Neural cell (in vitro differentiated cells): ENCODE data around the gene GLTPD2. TPM values are rescaled to one million over a fixed set of nuclear protein-coding genes. Genes with fewer than 3 reads are reported as not detected.

Source experiments
- H2AFZ ChIP-seq: fragments of 200-600, 300-800 bp; sonication (generic), shearing (Covaris generic); 2 replicates; pipeline ENCODE4 v1.6.0; 2014; ENCODE audit warnings: low read depth, mild to moderate bottlenecking, antibody characterized with exemption, low read length, moderate library complexity
- H3F3A ChIP-seq: fragments of 200-600 bp; shearing (Covaris generic); 2 replicates; pipeline ENCODE4 v1.6.1; 2016; ENCODE audit warnings: mild to moderate bottlenecking, moderate library complexity, mixed read lengths, antibody characterized with exemption, low read length; ENCODE audit not compliant: insufficient read depth, poor library complexity, severe bottlenecking
- H3K27ac ChIP-seq: fragments of 200-600, 300-800 bp; sonication (generic), shearing (Covaris generic); 2 replicates; pipeline ENCODE4 v1.5.1; 2014; ENCODE audit warnings: mild to moderate bottlenecking, low read length, moderate library complexity
- H3K27me3 ChIP-seq: fragments of 300-800, 200-600 bp; sonication (generic), shearing (Covaris generic); 2 replicates; pipeline ENCODE4 v1.6.0; 2014; ENCODE audit warnings: mild to moderate bottlenecking, low read depth, low read length, moderate library complexity; ENCODE audit not compliant: insufficient read depth
- H3K36me3 ChIP-seq: fragments of 300-800, 200-600 bp; sonication (generic), shearing (Covaris generic); 2 replicates; pipeline ENCODE4 v1.5.1; 2014; ENCODE audit warnings: mild to moderate bottlenecking, antibody characterized with exemption, low read length, moderate library complexity; ENCODE audit not compliant: insufficient read depth
- H3K4me2 ChIP-seq: fragments of 300-800, 200-600 bp; sonication (generic), shearing (Covaris generic); 2 replicates; pipeline ENCODE4 v1.6.0; 2014; ENCODE audit warnings: mild to moderate bottlenecking, low read length
- H3K4me3 ChIP-seq: fragments of 300-800, 200-600 bp; sonication (generic), shearing (Covaris generic); 2 replicates; pipeline ENCODE4 v1.5.1; 2014; ENCODE audit warnings: mild to moderate bottlenecking, low read length, moderate library complexity
- H3K79me2 ChIP-seq: fragments of 200-600 bp; shearing (Covaris generic); replicated peaks from 2 replicates; pipeline ENCODE4 v1.6.0; 2014; ENCODE audit warnings: mild to moderate bottlenecking, low read length, moderate library complexity; ENCODE audit not compliant: insufficient read depth
- H3K9ac ChIP-seq: fragments of 300-800, 200-600 bp; sonication (generic), shearing (Covaris generic); 2 replicates; pipeline ENCODE4 v1.6.1; 2016; ENCODE audit warnings: mild to moderate bottlenecking, low read length, mixed read lengths
- H3K9me2 ChIP-seq: fragments of 200-600 bp; shearing (Covaris generic); 2 replicates; pipeline ENCODE4 v1.6.1; 2016; ENCODE audit warnings: mild to moderate bottlenecking, low read length, mixed read lengths; ENCODE audit not compliant: insufficient read depth
- H3K9me3 ChIP-seq: fragments of 200-600, 300-800 bp; sonication (generic), shearing (Covaris generic); 2 replicates; pipeline ENCODE4 v1.6.1; 2016; ENCODE audit warnings: mild to moderate bottlenecking, mixed run types, low read length, moderate library complexity, mixed read lengths
- H4K20me1 ChIP-seq: fragments of 200-600 bp; shearing (Covaris generic); 2 replicates; pipeline ENCODE4 v1.6.1; 2016; ENCODE audit warnings: mild to moderate bottlenecking, mixed run types; ENCODE audit not compliant: insufficient read depth
- EP300 ChIP-seq: fragments of 450-650 bp; conservative IDR thresholded peaks from 2 replicates; pipeline ENCODE4 v1.6.1; 2014; ENCODE audit warnings: antibody characterized with exemption, mild to moderate bottlenecking, moderate library complexity; ENCODE audit not compliant: poor library complexity, severe bottlenecking
- EZH2 ChIP-seq: fragments of 200-600, 300-800 bp; shearing (Covaris generic), sonication (generic); IDR thresholded peaks from 2 replicates; pipeline ENCODE4 v1.6.1; 2014; ENCODE audit warnings: antibody characterized with exemption, low read length, borderline replicate concordance, mild to moderate bottlenecking; ENCODE audit not compliant: insufficient read depth, poor library complexity, severe bottlenecking
- MXI1 ChIP-seq: fragments of 450-650 bp; conservative IDR thresholded peaks from 2 replicates; pipeline ENCODE4 v1.6.1; 2014; ENCODE audit warnings: antibody characterized with exemption, mild to moderate bottlenecking; ENCODE audit not compliant: poor library complexity, severe bottlenecking
- POLR2AphosphoS5 ChIP-seq: IDR thresholded peaks from 2 replicates; pipeline ENCODE4 v1.6.1; 2012
- RAD21 ChIP-seq: fragments of 450-650 bp; conservative IDR thresholded peaks from 2 replicates; pipeline ENCODE4 v1.6.1; 2014; ENCODE audit warnings: antibody characterized with exemption, mild to moderate bottlenecking, moderate library complexity
- SMC3 ChIP-seq: fragments of 450-650 bp; conservative IDR thresholded peaks from 2 replicates; pipeline ENCODE4 v1.6.1; 2014; ENCODE audit warnings: antibody characterized with exemption, mild to moderate bottlenecking, moderate library complexity; ENCODE audit not compliant: poor library complexity
- TAF1 ChIP-seq: IDR thresholded peaks from 2 replicates; pipeline ENCODE4 v1.6.1; 2012; ENCODE audit warnings: low read depth
- polyA plus RNA-seq: library from polyadenylated mRNA; depleted of rRNA; stranded (reverse); fragments of >200 nt; gene quantifications from 2 replicates; pipeline ENCODE4 v1.2.3, GENCODE V29; 2014
- TF ChIP-seq, protein P1 (sequence below): fragments of 450-650 bp; IDR thresholded peaks from 2 replicates; pipeline ENCODE4 v1.5.1; 2014; ENCODE audit warnings: antibody characterized with exemption, mild to moderate bottlenecking, moderate library complexity; ENCODE audit not compliant: poor library complexity, severe bottlenecking
- TF ChIP-seq, protein P2 (sequence below): IDR thresholded peaks from 2 replicates; pipeline ENCODE4 v1.6.1; 2012; ENCODE audit warnings: borderline replicate concordance

Gene GLTPD2
- polyA plus RNA-seq, 1 donor from 2014 or later = not detected

DNA sequence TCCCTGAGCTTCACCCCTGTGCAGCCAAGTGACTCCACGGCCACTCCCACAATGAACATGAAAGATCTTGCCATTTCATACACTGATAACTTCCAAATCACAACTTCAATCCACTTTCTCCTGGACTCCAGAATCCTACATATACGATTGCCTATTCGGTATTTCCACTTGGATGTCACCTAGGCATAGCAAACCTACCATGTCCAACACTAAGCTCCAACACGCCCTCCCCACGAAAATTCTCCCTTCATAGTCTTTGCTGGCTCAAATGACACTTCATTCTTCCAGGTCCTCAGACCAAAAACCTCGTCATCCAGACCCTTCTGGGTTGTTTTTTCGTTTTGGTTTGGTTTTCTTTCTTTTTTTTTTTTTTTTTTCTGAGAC lies 1.9 kb downstream of the GLTPD2 start:
- Histone ChIP-seq H3F3A (peaks cover 9% of the 10 kb centered on the region), H3K4me2 (peak overlapping the region; percentile 41), H3K9me3 (no peaks in the 10 kb centered on the region), H3K9ac (peak overlapping the region; percentile 88), H3K79me2 (no peaks in the 10 kb centered on the region), H2AFZ (peak overlapping the region; percentile 89), H3K9me2 (no peaks in the 10 kb centered on the region), H3K4me3 (peak overlapping the region; percentile 79), H3K27me3 (no peaks in the 10 kb centered on the region), H3K27ac (peak overlapping the region; percentile 88), H3K36me3 (no peaks in the 10 kb centered on the region), H4K20me1 (no peaks in the 10 kb centered on the region)
- TF ChIP-seq RAD21 (no peak), POLR2AphosphoS5 (no peak), SMC3 (no peak), TAF1 (no peak), EZH2 (no peak), EP300 (no peak)
- TF ChIP-seq, protein P1, sequence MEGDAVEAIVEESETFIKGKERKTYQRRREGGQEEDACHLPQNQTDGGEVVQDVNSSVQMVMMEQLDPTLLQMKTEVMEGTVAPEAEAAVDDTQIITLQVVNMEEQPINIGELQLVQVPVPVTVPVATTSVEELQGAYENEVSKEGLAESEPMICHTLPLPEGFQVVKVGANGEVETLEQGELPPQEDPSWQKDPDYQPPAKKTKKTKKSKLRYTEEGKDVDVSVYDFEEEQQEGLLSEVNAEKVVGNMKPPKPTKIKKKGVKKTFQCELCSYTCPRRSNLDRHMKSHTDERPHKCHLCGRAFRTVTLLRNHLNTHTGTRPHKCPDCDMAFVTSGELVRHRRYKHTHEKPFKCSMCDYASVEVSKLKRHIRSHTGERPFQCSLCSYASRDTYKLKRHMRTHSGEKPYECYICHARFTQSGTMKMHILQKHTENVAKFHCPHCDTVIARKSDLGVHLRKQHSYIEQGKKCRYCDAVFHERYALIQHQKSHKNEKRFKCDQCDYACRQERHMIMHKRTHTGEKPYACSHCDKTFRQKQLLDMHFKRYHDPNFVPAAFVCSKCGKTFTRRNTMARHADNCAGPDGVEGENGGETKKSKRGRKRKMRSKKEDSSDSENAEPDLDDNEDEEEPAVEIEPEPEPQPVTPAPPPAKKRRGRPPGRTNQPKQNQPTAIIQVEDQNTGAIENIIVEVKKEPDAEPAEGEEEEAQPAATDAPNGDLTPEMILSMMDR = no peak
- TF ChIP-seq, protein P2, sequence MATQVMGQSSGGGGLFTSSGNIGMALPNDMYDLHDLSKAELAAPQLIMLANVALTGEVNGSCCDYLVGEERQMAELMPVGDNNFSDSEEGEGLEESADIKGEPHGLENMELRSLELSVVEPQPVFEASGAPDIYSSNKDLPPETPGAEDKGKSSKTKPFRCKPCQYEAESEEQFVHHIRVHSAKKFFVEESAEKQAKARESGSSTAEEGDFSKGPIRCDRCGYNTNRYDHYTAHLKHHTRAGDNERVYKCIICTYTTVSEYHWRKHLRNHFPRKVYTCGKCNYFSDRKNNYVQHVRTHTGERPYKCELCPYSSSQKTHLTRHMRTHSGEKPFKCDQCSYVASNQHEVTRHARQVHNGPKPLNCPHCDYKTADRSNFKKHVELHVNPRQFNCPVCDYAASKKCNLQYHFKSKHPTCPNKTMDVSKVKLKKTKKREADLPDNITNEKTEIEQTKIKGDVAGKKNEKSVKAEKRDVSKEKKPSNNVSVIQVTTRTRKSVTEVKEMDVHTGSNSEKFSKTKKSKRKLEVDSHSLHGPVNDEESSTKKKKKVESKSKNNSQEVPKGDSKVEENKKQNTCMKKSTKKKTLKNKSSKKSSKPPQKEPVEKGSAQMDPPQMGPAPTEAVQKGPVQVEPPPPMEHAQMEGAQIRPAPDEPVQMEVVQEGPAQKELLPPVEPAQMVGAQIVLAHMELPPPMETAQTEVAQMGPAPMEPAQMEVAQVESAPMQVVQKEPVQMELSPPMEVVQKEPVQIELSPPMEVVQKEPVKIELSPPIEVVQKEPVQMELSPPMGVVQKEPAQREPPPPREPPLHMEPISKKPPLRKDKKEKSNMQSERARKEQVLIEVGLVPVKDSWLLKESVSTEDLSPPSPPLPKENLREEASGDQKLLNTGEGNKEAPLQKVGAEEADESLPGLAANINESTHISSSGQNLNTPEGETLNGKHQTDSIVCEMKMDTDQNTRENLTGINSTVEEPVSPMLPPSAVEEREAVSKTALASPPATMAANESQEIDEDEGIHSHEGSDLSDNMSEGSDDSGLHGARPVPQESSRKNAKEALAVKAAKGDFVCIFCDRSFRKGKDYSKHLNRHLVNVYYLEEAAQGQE = no peak

DNA sequence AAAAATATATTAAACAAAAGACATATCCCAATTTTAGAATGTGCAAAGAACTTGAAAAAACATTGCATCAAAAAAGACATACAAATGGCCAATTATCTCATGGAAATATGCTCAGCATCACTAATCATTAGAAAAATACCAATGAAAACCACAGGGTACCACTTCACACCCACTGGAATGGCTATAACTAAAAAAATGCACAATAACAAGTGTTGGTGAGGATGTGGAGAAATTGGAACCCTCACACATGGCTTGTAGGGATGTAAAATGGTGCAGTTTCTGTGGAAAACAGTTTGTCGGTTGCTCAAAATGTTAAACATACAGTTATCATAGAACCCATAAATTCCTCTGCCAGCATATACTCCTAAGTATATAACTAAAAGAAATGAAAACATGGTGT lies 6.4 kb downstream of the GLTPD2 start:
- Histone ChIP-seq H3K27me3 (no peaks in the 10 kb centered on the region), H4K20me1 (no peaks in the 10 kb centered on the region), H3K27ac (peak overlapping the region; percentile 84), H3K4me3 (no peak overlapping the region), H2AFZ (no peak overlapping the region), H3K79me2 (peaks cover 14% of the 10 kb centered on the region), H3K9ac (no peak overlapping the region), H3K36me3 (no peaks in the 10 kb centered on the region), H3K9me2 (no peaks in the 10 kb centered on the region), H3K4me2 (no peak overlapping the region), H3F3A (peaks cover 9% of the 10 kb centered on the region), H3K9me3 (no peaks in the 10 kb centered on the region)
- TF ChIP-seq TAF1 (no peak), MXI1 (no peak), EP300 (no peak), EZH2 (no peak), POLR2AphosphoS5 (no peak), SMC3 (no peak), RAD21 (no peak)
- TF ChIP-seq, protein P1 = no peak
- TF ChIP-seq, protein P2 = no peak
